ENCODE results near the gene PDLIM3.

PDLIM3 gene

DNA sequence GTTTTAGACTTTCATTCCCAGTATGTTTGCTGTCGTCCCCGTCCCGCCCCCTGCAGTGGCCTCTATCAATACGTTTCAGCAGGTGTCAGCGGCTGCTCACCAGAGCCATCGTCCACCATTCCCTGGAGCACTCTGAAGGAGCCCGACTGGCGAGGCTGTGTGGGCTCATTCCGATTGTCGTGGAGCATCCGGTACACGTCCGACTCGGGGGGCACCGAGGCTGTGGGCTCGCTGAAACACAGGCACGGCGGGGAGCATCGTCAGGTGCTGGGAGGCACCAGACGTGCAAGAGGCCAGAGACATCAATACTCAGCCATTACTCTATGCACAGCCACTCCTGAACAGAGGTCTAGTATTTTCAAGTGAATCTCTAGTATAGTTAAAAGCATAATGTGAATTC is 28.9 kb downstream of the PDLIM3 start:
- peaks cover 0 to 2% of the 10 kb centered on the region in 2 donors for H3K4me1 ChIP-seq (ENCODE audit: control insufficient read depth in 2 of 2, insufficient read depth in 2 of 2, low read length in 2 of 2)
- H3K27ac ChIP-seq (ENCODE audit: low read depth in 2 of 2, low read length in 2 of 2): no peak overlapping the region
- no peak overlapping the region for H3K9ac ChIP-seq (ENCODE audit: low read depth in 1 of 2, low read length in 2 of 2)
- H3K27me3 ChIP-seq (ENCODE audit: control insufficient read depth in 2 of 2, insufficient read depth in 2 of 2, low read length in 2 of 2): no peaks in the 10 kb centered on the region
- no peaks in the 10 kb centered on the region for H3K9me3 ChIP-seq (ENCODE audit: control insufficient read depth in 2 of 2, low read length in 2 of 2)
- no peak overlapping the region for H3K4me3 ChIP-seq (ENCODE audit: low read length in 2 of 2)
- no peaks in the 10 kb centered on the region for H3K36me3 ChIP-seq (ENCODE audit: control insufficient read depth in 2 of 2, insufficient read depth in 2 of 2, low read length in 2 of 2)

DNA sequence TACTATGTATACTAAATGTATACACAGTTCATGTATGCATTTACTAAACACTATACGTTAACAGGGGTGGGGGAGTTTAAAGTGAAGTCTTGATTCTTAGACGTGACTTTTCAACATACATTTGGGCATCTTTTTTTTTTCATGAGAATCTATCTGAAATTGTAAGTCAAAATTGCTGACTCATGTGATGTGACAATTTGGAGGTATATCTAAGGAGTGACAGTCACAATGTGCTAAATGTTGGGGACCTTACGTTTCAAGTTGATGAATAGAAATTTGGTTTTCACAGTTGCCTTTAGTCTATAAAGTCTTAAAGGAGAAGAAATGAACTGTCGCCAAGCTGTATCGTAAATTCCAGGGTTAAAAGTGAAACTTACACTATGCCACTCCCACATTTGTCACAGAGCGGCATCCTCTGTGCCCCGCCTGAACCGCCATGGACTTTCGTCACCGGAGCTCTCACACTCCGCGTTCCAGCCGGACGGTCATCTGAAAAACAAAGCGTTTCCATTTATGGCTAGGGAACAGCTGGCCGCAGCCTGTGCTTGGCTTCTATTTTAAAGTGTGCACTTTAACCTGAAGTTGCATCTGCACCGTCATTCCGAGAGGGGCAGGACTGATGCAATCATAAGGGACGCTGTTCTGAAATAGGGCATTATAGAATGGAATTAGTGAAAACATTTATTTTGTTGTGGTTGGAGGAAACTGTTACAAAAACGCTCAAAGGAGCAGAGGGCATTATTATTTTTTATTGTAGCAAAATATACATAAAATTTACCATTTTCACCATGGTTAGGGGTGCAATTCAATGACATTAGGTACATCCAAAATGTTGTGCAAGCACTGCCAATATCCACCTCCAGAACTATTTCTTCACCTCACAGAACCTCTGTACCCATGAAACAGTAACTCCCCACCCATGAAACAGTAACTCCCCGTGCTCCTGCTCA is 30.9 kb downstream of the PDLIM3 start:
- Histone ChIP-seq H3K4me1 (ENCODE audit: control insufficient read depth in 2 of 2, insufficient read depth in 2 of 2, low read length in 2 of 2) (peaks cover 0 to 2% of the 10 kb centered on the region in 2 donors), H3K36me3 (ENCODE audit: control insufficient read depth in 2 of 2, insufficient read depth in 2 of 2, low read length in 2 of 2) (no peaks in the 10 kb centered on the region), H3K27me3 (ENCODE audit: control insufficient read depth in 2 of 2, insufficient read depth in 2 of 2, low read length in 2 of 2) (no peaks in the 10 kb centered on the region), H3K27ac (ENCODE audit: low read depth in 2 of 2, low read length in 2 of 2) (peak overlapping the region; percentile 12 to 63), H3K9me3 (ENCODE audit: control insufficient read depth in 2 of 2, low read length in 2 of 2) (peaks cover 0 to 3% of the 10 kb centered on the region in 2 donors), H3K9ac (ENCODE audit: low read depth in 1 of 2, low read length in 2 of 2) (peak overlapping the region in 1 of 2 donors; percentile 15), H3K4me3 (ENCODE audit: low read length in 2 of 2) (peak overlapping the region; percentile 21 to 44)

DNA sequence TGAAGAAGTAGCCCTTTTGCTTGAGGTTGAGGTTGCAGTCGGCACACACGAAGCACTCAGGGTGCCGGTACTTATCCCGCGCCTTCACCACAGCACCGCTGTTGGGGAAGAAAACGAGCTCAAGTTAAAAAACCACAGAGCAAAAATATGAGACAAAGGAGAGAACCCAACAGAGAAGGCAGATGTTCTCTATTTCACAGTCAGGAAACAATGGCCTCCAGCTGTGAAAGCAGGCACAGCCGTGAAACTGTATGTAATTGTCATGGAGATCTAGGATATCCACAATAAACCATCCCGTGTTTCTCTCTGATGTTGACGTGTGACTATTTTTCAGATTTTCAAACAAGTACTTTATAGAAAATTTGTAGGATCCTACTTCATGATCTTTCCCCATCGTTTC is 32.9 kb downstream of the PDLIM3 start:
- Histone ChIP-seq H3K9ac (ENCODE audit: low read depth in 1 of 2, low read length in 2 of 2) (no peak overlapping the region), H3K4me1 (ENCODE audit: control insufficient read depth in 2 of 2, insufficient read depth in 2 of 2, low read length in 2 of 2) (peaks cover 0 to 2% of the 10 kb centered on the region in 2 donors), H3K4me3 (ENCODE audit: low read length in 2 of 2) (no peak overlapping the region), H3K27me3 (ENCODE audit: control insufficient read depth in 2 of 2, insufficient read depth in 2 of 2, low read length in 2 of 2) (no peaks in the 10 kb centered on the region), H3K27ac (ENCODE audit: low read depth in 2 of 2, low read length in 2 of 2) (no peak overlapping the region), H3K9me3 (ENCODE audit: control insufficient read depth in 2 of 2, low read length in 2 of 2) (peaks cover 0 to 3% of the 10 kb centered on the region in 2 donors), H3K36me3 (ENCODE audit: control insufficient read depth in 2 of 2, insufficient read depth in 2 of 2, low read length in 2 of 2) (no peaks in the 10 kb centered on the region)

- Histone ChIP-seq H3K36me3 (ENCODE audit: control insufficient read depth in 2 of 2, insufficient read depth in 2 of 2, low read length in 2 of 2) (no peaks in the 10 kb centered on the region), H3K4me1 (ENCODE audit: control insufficient read depth in 2 of 2, insufficient read depth in 2 of 2, low read length in 2 of 2) (peaks cover 0 to 2% of the 10 kb centered on the region in 2 donors), H3K9me3 (ENCODE audit: control insufficient read depth in 2 of 2, low read length in 2 of 2) (peaks cover 0 to 3% of the 10 kb centered on the region in 2 donors), H3K9ac (ENCODE audit: low read depth in 1 of 2, low read length in 2 of 2) (no peak overlapping the region), H3K27me3 (ENCODE audit: control insufficient read depth in 2 of 2, insufficient read depth in 2 of 2, low read length in 2 of 2) (peaks cover 0 to 3% of the 10 kb centered on the region in 2 donors), H3K27ac (ENCODE audit: low read depth in 2 of 2, low read length in 2 of 2) (no peak overlapping the region), H3K4me3 (ENCODE audit: low read length in 2 of 2) (no peak overlapping the region)
Observed at GRCh38 chr4:185500576-185500975, 34.7 kb downstream of the PDLIM3 start.

DNA sequence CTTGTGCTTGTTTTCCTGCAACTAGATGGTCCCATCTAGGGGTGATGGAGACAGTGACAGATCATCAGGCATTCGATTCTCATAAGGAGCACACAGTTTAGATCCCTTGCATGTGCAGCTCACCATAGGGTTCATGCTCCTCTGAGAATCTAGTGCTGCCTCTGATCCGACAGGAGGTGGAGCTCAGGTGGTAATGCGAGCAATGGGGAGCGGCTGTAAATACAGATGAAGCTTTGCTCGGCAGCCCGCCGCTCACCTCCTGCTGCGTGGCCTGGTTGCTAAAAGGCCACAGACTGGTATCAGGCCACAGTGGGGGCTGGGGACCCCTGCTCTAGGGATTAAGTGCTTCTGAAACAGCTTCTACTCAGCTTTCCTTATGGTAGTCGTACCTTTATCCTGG is 35.3 kb downstream of the PDLIM3 start:
- no peaks in the 10 kb centered on the region for H3K36me3 ChIP-seq (ENCODE audit: control insufficient read depth in 2 of 2, insufficient read depth in 2 of 2, low read length in 2 of 2)
- no peak overlapping the region for H3K9ac ChIP-seq (ENCODE audit: low read depth in 1 of 2, low read length in 2 of 2)
- no peak overlapping the region for H3K4me3 ChIP-seq (ENCODE audit: low read length in 2 of 2)
- H3K27ac ChIP-seq (ENCODE audit: low read depth in 2 of 2, low read length in 2 of 2): no peak overlapping the region
- peaks cover 0 to 3% of the 10 kb centered on the region in 2 donors for H3K9me3 ChIP-seq (ENCODE audit: control insufficient read depth in 2 of 2, low read length in 2 of 2)
- H3K4me1 ChIP-seq (ENCODE audit: control insufficient read depth in 2 of 2, insufficient read depth in 2 of 2, low read length in 2 of 2): peaks cover 0 to 2% of the 10 kb centered on the region in 2 donors
- H3K27me3 ChIP-seq (ENCODE audit: control insufficient read depth in 2 of 2, insufficient read depth in 2 of 2, low read length in 2 of 2): peaks cover 0 to 3% of the 10 kb centered on the region in 2 donors

DNA sequence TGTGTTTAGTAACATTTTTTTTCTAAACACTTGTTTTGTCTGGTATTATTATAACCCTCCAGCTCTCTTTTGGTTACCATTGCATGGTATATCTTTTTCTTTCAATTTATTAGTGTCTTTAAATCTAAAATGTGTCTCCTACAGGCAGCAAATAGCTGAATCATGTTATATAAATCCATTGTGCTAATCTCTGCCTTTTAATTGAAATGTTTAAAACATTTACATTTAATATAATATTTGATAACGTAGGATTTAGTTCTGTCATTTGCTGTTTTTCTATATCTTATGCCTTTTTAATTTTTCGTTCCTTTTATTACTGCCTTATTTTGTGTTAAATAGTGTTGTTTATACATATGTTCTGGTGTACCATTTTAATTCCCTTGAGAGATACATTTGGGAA is 46.7 kb downstream of the PDLIM3 start:
- Histone ChIP-seq H3K9ac (ENCODE audit: low read depth in 1 of 2, low read length in 2 of 2) (no peak overlapping the region), H3K27me3 (ENCODE audit: control insufficient read depth in 2 of 2, insufficient read depth in 2 of 2, low read length in 2 of 2) (no peaks in the 10 kb centered on the region), H3K36me3 (ENCODE audit: control insufficient read depth in 2 of 2, insufficient read depth in 2 of 2, low read length in 2 of 2) (no peaks in the 10 kb centered on the region), H3K4me3 (ENCODE audit: low read length in 2 of 2) (no peak overlapping the region), H3K27ac (ENCODE audit: low read depth in 2 of 2, low read length in 2 of 2) (no peak overlapping the region), H3K9me3 (ENCODE audit: control insufficient read depth in 2 of 2, low read length in 2 of 2) (peaks cover 0 to 3% of the 10 kb centered on the region in 2 donors), H3K4me1 (ENCODE audit: control insufficient read depth in 2 of 2, insufficient read depth in 2 of 2, low read length in 2 of 2) (no peaks in the 10 kb centered on the region)

- H3K27me3 ChIP-seq (ENCODE audit: control insufficient read depth in 2 of 2, insufficient read depth in 2 of 2, low read length in 2 of 2): no peaks in the 10 kb centered on the region
- no peak overlapping the region for H3K4me3 ChIP-seq (ENCODE audit: low read length in 2 of 2)
- no peak overlapping the region for H3K9ac ChIP-seq (ENCODE audit: low read depth in 1 of 2, low read length in 2 of 2)
- no peaks in the 10 kb centered on the region for H3K36me3 ChIP-seq (ENCODE audit: control insufficient read depth in 2 of 2, insufficient read depth in 2 of 2, low read length in 2 of 2)
- H3K4me1 ChIP-seq (ENCODE audit: control insufficient read depth in 2 of 2, insufficient read depth in 2 of 2, low read length in 2 of 2): no peaks in the 10 kb centered on the region
- no peaks in the 10 kb centered on the region for H3K9me3 ChIP-seq (ENCODE audit: control insufficient read depth in 2 of 2, low read length in 2 of 2)
- H3K27ac ChIP-seq (ENCODE audit: low read depth in 2 of 2, low read length in 2 of 2): no peak overlapping the region
Observed at GRCh38 chr4:185481401-185481800, 53.9 kb downstream of the PDLIM3 start.

- no peaks in the 10 kb centered on the region for H3K4me1 ChIP-seq (ENCODE audit: control insufficient read depth in 2 of 2, insufficient read depth in 2 of 2, low read length in 2 of 2)
- no peaks in the 10 kb centered on the region for H3K36me3 ChIP-seq (ENCODE audit: control insufficient read depth in 2 of 2, insufficient read depth in 2 of 2, low read length in 2 of 2)
- H3K27ac ChIP-seq (ENCODE audit: low read depth in 2 of 2, low read length in 2 of 2): peak overlapping the region; percentile 24 to 48
- no peaks in the 10 kb centered on the region for H3K27me3 ChIP-seq (ENCODE audit: control insufficient read depth in 2 of 2, insufficient read depth in 2 of 2, low read length in 2 of 2)
- H3K9ac ChIP-seq (ENCODE audit: low read depth in 1 of 2, low read length in 2 of 2): no peak overlapping the region
- H3K4me3 ChIP-seq (ENCODE audit: low read length in 2 of 2): no peak overlapping the region
- no peaks in the 10 kb centered on the region for H3K9me3 ChIP-seq (ENCODE audit: control insufficient read depth in 2 of 2, low read length in 2 of 2)
Observed at GRCh38 chr4:185480016-185480732, 55.1 kb downstream of the PDLIM3 start.

- Histone ChIP-seq H3K9me3 (ENCODE audit: control insufficient read depth in 2 of 2, low read length in 2 of 2) (no peaks in the 10 kb centered on the region), H3K4me1 (ENCODE audit: control insufficient read depth in 2 of 2, insufficient read depth in 2 of 2, low read length in 2 of 2) (no peaks in the 10 kb centered on the region), H3K4me3 (ENCODE audit: low read length in 2 of 2) (no peak overlapping the region), H3K27me3 (ENCODE audit: control insufficient read depth in 2 of 2, insufficient read depth in 2 of 2, low read length in 2 of 2) (no peaks in the 10 kb centered on the region), H3K27ac (ENCODE audit: low read depth in 2 of 2, low read length in 2 of 2) (peak overlapping the region in 1 of 2 donors; percentile 6), H3K9ac (ENCODE audit: low read depth in 1 of 2, low read length in 2 of 2) (no peak overlapping the region), H3K36me3 (ENCODE audit: control insufficient read depth in 2 of 2, insufficient read depth in 2 of 2, low read length in 2 of 2) (no peaks in the 10 kb centered on the region)
Observed at GRCh38 chr4:185479507-185479971, 55.8 kb downstream of the PDLIM3 start.

DNA sequence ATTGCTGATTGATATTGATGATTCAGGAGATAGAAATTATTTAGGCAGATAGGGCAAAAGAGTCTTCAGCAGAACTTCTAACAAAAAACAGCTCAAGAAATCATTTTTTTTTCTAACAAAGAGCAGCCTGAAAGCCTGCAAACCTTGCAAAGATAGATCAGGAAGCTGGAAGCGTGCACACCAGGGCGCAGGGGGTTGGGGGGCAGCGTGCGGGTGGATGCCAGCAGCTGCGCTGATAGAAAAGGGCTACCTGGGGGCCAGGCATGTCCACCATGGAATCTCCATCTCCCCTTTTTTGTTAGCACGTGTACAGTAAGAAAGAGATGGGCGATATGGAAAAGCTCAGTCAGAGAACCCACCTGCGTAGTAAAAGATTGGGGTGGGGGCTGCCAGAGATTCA is 62.1 kb downstream of the PDLIM3 start:
- Histone ChIP-seq H3K27me3 (ENCODE audit: control insufficient read depth in 2 of 2, insufficient read depth in 2 of 2, low read length in 2 of 2) (peaks cover 0 to 7% of the 10 kb centered on the region in 2 donors), H3K27ac (ENCODE audit: low read depth in 2 of 2, low read length in 2 of 2) (no peak overlapping the region), H3K4me1 (ENCODE audit: control insufficient read depth in 2 of 2, insufficient read depth in 2 of 2, low read length in 2 of 2) (peaks cover 11 to 12% of the 10 kb centered on the region in 2 donors), H3K36me3 (ENCODE audit: control insufficient read depth in 2 of 2, insufficient read depth in 2 of 2, low read length in 2 of 2) (no peaks in the 10 kb centered on the region), H3K9ac (ENCODE audit: low read depth in 1 of 2, low read length in 2 of 2) (no peak overlapping the region), H3K9me3 (ENCODE audit: control insufficient read depth in 2 of 2, low read length in 2 of 2) (no peaks in the 10 kb centered on the region), H3K4me3 (ENCODE audit: low read length in 2 of 2) (no peak overlapping the region)

Measured in mucosa of rectum (tissue), 2 donors.